GM23248 (cell line): Measurements from ENCODE around the gene CAPN9. TPM values are rescaled to one million over a fixed set of nuclear protein-coding genes. Genes with fewer than 3 reads are reported as not detected.

Source experiments
- DNase-seq: peaks from one replicate; pipeline ENCODE4 v3.0.0-alpha.2; 2015
- H2AFZ ChIP-seq: fragments of 200-600 bp; sonication (generic); 2 replicates; pipeline ENCODE4 v1.6.1; 2016; ENCODE audit warnings: antibody characterized with exemption
- H3F3A ChIP-seq: fragments of 200-600 bp; sonication (generic); 2 replicates; pipeline ENCODE4 v1.6.1; 2016; ENCODE audit warnings: mild to moderate bottlenecking, antibody characterized with exemption, mixed run types; ENCODE audit not compliant: insufficient read depth
- H3K27ac ChIP-seq: fragments of 200-600 bp; sonication (generic); 2 replicates; pipeline ENCODE4 v1.5.1; 2016; ENCODE audit warnings: mild to moderate bottlenecking
- H3K27me3 ChIP-seq: fragments of 200-600 bp; sonication (generic); replicated peaks from 2 replicates; pipeline ENCODE4 v1.6.1; 2016; ENCODE audit warnings: mild to moderate bottlenecking; ENCODE audit not compliant: insufficient read depth
- H3K36me3 ChIP-seq: fragments of 200-600 bp; sonication (generic); 2 replicates; pipeline ENCODE4 v1.6.1; 2016; ENCODE audit warnings: low read depth, mild to moderate bottlenecking
- H3K4me1 ChIP-seq: fragments of 200-600 bp; sonication (generic); 2 replicates; pipeline ENCODE4 v1.6.1; 2016; ENCODE audit warnings: mild to moderate bottlenecking; ENCODE audit not compliant: insufficient read depth
- H3K4me2 ChIP-seq: fragments of 200-600 bp; sonication (generic); one replicate; pipeline ENCODE4 v1.6.1; 2016; ENCODE audit warnings: mild to moderate bottlenecking; ENCODE audit not compliant: unreplicated experiment
- H3K4me3 ChIP-seq: fragments of 200-600 bp; sonication (generic); 2 replicates; pipeline ENCODE4 v1.5.1; 2016; ENCODE audit warnings: mild to moderate bottlenecking
- H3K79me2 ChIP-seq: fragments of 200-600 bp; sonication (generic); 2 replicates; pipeline ENCODE4 v1.6.1; 2016; ENCODE audit warnings: mild to moderate bottlenecking; ENCODE audit not compliant: insufficient read depth
- H3K9ac ChIP-seq: fragments of 200-600 bp; sonication (generic); 2 replicates; pipeline ENCODE4 v1.6.1; 2016; ENCODE audit warnings: mild to moderate bottlenecking
- H3K9me2 ChIP-seq: fragments of 200-600 bp; sonication (generic); 2 replicates; pipeline ENCODE4 v1.6.1; 2016; ENCODE audit warnings: mixed run types, mild to moderate bottlenecking, moderate library complexity; ENCODE audit not compliant: insufficient read depth
- H3K9me3 ChIP-seq: fragments of 200-600 bp; sonication (generic); one replicate; pipeline ENCODE4 v1.6.1; 2017; ENCODE audit warnings: low read depth
- H4K20me1 ChIP-seq: fragments of 200-600 bp; sonication (generic); 2 replicates; pipeline ENCODE4 v1.6.0; 2016; ENCODE audit not compliant: insufficient read depth
- EZH2 ChIP-seq: fragments of 200-600 bp; sonication (generic); IDR thresholded peaks from 2 replicates; pipeline ENCODE4 v1.6.1; 2018; ENCODE audit warnings: antibody characterized with exemption, mild to moderate bottlenecking; ENCODE audit not compliant: insufficient read depth, poor library complexity, severe bottlenecking
- EZH2phosphoT487 ChIP-seq: fragments of 200-600 bp; sonication (generic); IDR thresholded peaks from 2 replicates; pipeline ENCODE4 v1.6.1; 2018; ENCODE audit warnings: antibody characterized with exemption, moderate library complexity, mild to moderate bottlenecking, low read depth; ENCODE audit not compliant: insufficient read depth
- WGBS, 2 experiments: methylation state at CpG; one replicate each; pipeline ENCODE4 v1.1.6; 2015 to 2017; ENCODE audit warnings: low lambda C conversion rate in 2 of 2, low coverage in 1 of 2; ENCODE audit errors: missing lambda C conversion rate in 2 of 2; 5-methylcytosine and 5-hydroxymethylcytosine counted together
- in situ Hi-C: fragments of 300-500 bp; cut with MboI; formaldehyde crosslinking; loops from 2 replicates; pipeline ENCODE4 v1.15.0; 2020
- polyA plus RNA-seq: library from polyadenylated mRNA; unstranded; fragments of >200 nt; fragmentation: Nextera tagmentation; extraction: Ambion mirVana; gene quantifications from 2 replicates; pipeline ENCODE4 v1.2.1, GENCODE V29; 2016
- total RNA-seq: library from RNA; depleted of rRNA; stranded (reverse); fragments of >200 nt; shearing (Covaris generic); gene quantifications from 2 replicates; pipeline ENCODE4 v1.2.3, GENCODE V29; 2014

Gene CAPN9
- total and polyA plus RNA-seq, 2 experiments from 2014 or later, result not detected

- no peaks in the 10 kb centered on the region for H4K20me1 ChIP-seq
- no peaks in the 10 kb centered on the region for H3K27me3 ChIP-seq
- no peaks in the 10 kb centered on the region for H3K4me1 ChIP-seq
- H3K36me3 ChIP-seq, result no peaks in the 10 kb centered on the region
- no peaks in the 10 kb centered on the region for H3K9me3 ChIP-seq
- no peak overlapping the region for H2AFZ ChIP-seq
- DNase-seq, result no peak
- H3K4me2 ChIP-seq, result no peak overlapping the region
- in situ Hi-C loops, result no loop called here
- no peak overlapping the region for H3K27ac ChIP-seq
- H3F3A ChIP-seq, result no peaks in the 10 kb centered on the region
- TF ChIP-seq EZH2phosphoT487 (no peak), EZH2 (no peak)
- WGBS, 2 experiments, result 30 to 33% methylated on average over 3 of the region's 3 CpGs
- H3K9ac ChIP-seq, result no peak overlapping the region
- no peaks in the 10 kb centered on the region for H3K79me2 ChIP-seq
- H3K4me3 ChIP-seq, result no peak overlapping the region
- H3K9me2 ChIP-seq, result no peaks in the 10 kb centered on the region
Observed at GRCh38 chr1:230745071-230745470, 2.1 kb upstream of the CAPN9 start.

GRCh38 chr1:230746617-230747016 is 571 bp upstream of the CAPN9 start:
- Histone ChIP-seq H3K27ac (no peak overlapping the region), H3K27me3 (no peaks in the 10 kb centered on the region), H3K4me2 (no peak overlapping the region), H3K9me2 (no peaks in the 10 kb centered on the region), H3K79me2 (no peaks in the 10 kb centered on the region), H3K9ac (no peak overlapping the region), H2AFZ (no peak overlapping the region), H3K36me3 (no peaks in the 10 kb centered on the region), H3K4me1 (no peaks in the 10 kb centered on the region), H4K20me1 (no peaks in the 10 kb centered on the region), H3K9me3 (no peaks in the 10 kb centered on the region), H3K4me3 (no peak overlapping the region), H3F3A (no peaks in the 10 kb centered on the region)
- in situ Hi-C loops, result no loop called here
- TF ChIP-seq EZH2phosphoT487, result no peak
- TF ChIP-seq EZH2, result no peak
- no peak for DNase-seq
- 68 to 70% methylated on average over 4 of the region's 4 CpGs for WGBS, 2 experiments

- no peaks in the 10 kb centered on the region for H4K20me1 ChIP-seq
- H2AFZ ChIP-seq, result no peak overlapping the region
- H3K79me2 ChIP-seq, result no peaks in the 10 kb centered on the region
- no peaks in the 10 kb centered on the region for H3K9me2 ChIP-seq
- 57 to 66% methylated on average over 16 of the region's 16 CpGs for WGBS, 2 experiments
- H3K9ac ChIP-seq, result no peak overlapping the region
- no peaks in the 10 kb centered on the region for H3F3A ChIP-seq
- H3K4me3 ChIP-seq, result no peak overlapping the region
- H3K9me3 ChIP-seq, result no peaks in the 10 kb centered on the region
- DNase-seq, result no peak
- no peak for TF ChIP-seq EZH2
- TF ChIP-seq EZH2phosphoT487, result no peak
- no peak overlapping the region for H3K27ac ChIP-seq
- no peaks in the 10 kb centered on the region for H3K27me3 ChIP-seq
- no peaks in the 10 kb centered on the region for H3K4me1 ChIP-seq
- H3K4me2 ChIP-seq, result no peak overlapping the region
- in situ Hi-C loops, result no loop called here
- no peaks in the 10 kb centered on the region for H3K36me3 ChIP-seq
Observed at GRCh38 chr1:230747890-230748800, 957 bp downstream of the CAPN9 start.

GRCh38 chr1:230749150-230749549 is 2.0 kb downstream of the CAPN9 start:
- Histone ChIP-seq H3K79me2 (no peaks in the 10 kb centered on the region), H3K9me3 (no peaks in the 10 kb centered on the region), H3K36me3 (no peaks in the 10 kb centered on the region), H3K9ac (no peak overlapping the region), H3K27ac (no peak overlapping the region), H3K9me2 (no peaks in the 10 kb centered on the region), H3K4me3 (no peak overlapping the region), H4K20me1 (no peaks in the 10 kb centered on the region), H3K27me3 (no peaks in the 10 kb centered on the region), H3F3A (no peaks in the 10 kb centered on the region), H3K4me1 (no peaks in the 10 kb centered on the region), H3K4me2 (no peak overlapping the region), H2AFZ (no peak overlapping the region)
- no peak for DNase-seq
- in situ Hi-C loops, result no loop called here
- 58 to 72% methylated on average over 12 of the region's 12 CpGs for WGBS, 2 experiments
- TF ChIP-seq EZH2phosphoT487 (no peak), EZH2 (no peak)
